Measurements from ENCODE around the gene KCNIP4.
"Not testable (repeated sequence)": the region's sequence is repeated elsewhere in the genome, so short reads cannot be mapped to it uniquely, and the experiment has no call there.

Gene KCNIP4

DNA sequence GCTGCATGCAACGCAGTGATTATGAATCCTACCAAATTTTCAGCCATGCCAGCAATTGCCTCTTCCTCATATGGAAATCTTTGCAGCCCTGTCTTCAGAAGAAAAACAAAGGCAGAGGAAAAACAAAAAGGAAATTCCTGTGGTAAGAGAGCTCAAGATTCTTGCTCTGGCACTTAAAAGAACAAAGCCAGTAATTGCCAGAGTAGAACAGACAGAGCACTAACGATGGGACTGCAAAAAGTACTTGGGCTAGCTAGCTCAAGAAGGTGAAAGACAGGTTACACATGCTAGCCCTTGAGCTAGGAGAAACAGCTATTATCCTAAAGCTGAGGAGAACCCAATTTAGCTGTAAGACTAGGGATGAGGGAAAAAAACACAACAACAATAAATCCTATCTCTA is 582.3 kb downstream of the KCNIP4 start:
- DNase-seq (ENCODE audit: low spot score) = no peak

DNA sequence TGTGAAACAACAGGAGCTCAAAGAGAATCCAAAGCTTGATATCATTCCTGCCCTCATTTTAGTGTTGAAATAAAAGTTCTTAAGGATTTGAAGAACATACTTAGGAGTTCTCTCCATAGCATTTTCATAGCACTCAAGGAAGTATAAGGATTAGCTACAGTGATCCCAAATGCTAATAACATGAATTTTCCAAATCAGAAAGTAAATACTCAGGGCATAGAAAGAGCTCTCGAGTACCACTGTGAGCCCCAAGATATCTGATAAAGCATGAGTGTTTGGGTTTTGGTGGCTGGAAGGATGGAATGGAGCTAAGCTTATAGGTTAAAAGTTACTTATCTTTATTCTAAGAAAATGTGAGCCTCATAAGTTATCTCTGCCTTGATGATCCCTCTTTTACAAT is 584.9 kb downstream of the KCNIP4 start:
- no peak for DNase-seq (ENCODE audit: low spot score)

DNA sequence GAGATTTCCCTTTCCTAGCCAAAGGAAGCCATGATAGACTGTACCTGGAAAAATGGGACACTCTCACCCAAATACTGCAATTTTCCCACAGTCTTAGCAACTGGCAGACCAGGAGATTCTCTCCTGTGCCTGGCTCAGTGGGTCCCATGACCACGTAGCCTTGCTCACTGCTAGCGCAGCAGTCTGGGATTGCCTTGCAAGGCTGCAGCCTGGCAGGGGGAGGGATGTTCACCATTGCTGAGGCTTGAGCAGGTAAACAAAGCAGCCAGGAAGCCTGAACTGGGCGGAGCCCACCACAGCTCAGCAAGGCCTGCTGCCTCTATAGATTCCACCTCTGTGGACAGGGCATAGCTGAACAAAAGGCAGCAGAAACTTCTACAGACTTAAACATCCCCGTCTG is 596.2 kb downstream of the KCNIP4 start:
- DNase-seq (ENCODE audit: low spot score) = not testable (repeated sequence)

DNA sequence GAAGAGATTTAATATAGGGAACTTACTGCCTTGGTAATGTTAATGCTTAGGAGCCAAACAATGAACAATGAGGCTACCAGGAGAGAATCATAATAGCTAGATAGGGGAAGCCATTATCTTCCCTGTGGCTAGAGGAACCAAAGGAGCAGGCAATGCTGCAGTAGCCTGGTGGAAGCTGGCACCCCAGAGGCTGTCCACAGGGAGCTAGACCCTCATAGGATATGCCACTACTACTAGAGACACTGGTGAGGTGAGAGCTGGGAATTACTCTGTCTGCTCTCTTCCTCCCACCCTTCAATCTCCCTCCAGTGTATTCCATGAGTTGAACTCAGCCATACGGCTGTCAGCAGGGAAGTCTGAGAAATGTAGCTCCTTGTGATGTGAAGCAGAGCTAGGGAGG is 601.4 kb downstream of the KCNIP4 start:
- DNase-seq (ENCODE audit: low spot score) = no peak

DNA sequence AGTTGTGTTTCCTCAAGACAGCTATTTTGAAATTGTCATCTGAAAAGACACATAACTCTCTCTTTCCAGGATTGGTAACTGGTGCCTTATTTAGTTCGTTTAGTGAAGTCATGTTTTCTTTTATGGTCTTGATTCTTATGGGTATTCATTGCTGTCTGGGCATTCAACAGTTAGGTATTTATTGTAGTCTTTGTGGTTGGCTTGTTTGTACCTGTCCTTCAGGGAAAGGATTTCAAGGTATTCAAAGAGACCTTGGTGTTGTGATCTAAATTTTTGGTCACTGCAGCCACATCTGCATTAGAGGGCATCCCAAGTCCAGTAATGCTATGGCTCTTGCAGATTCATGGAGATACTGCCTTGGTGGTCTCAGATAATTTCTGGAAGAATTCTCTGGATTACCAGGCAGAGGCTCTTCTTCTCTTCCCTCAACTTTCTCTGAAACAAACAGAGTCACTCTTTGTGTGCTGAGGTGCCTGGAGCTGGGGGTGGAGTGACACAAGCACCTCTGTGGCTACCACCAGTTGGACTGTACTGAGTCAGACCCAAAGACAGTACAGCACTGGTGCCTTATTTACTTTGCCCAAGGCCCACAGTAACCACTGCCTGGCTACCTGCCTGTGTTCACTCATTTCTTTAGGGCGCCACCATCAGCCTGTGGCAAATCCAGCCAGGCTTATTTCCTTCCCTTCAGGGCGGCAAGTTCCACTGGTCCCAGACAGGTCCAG is 620.4 kb downstream of the KCNIP4 start:
- no peak for DNase-seq (ENCODE audit: low spot score)

DNA sequence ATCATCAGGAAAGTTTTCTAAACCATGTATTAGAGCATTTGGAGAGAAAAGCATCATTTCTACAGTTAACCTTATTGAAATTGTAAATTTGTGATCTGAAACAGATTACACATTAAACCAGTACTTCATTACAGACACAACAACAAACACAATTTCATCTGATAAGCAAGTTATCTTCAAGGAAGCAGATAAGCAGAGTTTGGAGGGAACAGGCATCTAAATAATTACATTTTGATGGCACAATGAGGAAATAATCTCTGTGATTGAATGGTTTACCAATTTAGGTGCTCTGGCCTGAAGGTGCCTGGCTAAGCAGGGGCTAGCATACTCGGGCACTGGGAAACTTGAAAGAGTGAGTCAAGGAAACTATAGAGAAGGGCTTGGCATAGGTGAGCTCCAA is 628.5 kb downstream of the KCNIP4 start:
- DNase-seq (ENCODE audit: low spot score) = no peak

DNA sequence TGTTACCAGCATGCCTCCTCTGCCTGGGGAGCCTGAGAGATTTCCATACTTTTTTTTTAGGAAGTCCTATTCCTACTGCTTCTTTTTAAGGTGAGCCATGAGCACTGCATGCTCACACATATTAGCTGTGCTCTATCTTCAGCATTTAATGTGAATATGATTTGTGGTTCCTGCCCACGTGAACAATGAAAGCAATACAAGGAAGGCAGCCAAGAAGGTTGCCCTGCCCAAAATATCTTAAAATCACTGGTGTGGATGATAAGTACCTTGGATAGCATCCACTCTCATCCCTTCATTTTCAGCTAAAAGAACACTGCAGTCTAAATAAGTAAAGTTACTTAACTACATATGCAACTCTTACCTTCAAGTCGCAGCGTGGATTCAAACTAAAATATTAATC is 640.9 kb downstream of the KCNIP4 start:
- DNase-seq (ENCODE audit: low spot score) = no peak

DNA sequence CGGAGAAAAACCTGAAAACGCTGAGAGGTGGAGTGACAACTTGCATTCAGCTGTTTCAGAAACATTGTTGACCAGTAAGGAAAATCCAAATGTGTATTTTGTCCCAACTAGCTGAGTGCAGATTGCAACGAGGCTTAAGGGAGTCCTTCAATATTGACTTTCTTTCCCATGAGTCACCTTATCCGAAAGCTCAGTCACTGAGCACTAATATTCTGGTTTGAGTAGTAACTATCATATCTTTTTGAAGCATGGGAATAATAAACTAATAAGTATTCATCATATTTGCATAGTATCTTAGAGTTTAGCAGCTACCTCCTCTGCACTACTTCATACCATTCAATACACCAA is 644.1 kb downstream of the KCNIP4 start:
- DNase-seq (ENCODE audit: low spot score) = no peak

DNA sequence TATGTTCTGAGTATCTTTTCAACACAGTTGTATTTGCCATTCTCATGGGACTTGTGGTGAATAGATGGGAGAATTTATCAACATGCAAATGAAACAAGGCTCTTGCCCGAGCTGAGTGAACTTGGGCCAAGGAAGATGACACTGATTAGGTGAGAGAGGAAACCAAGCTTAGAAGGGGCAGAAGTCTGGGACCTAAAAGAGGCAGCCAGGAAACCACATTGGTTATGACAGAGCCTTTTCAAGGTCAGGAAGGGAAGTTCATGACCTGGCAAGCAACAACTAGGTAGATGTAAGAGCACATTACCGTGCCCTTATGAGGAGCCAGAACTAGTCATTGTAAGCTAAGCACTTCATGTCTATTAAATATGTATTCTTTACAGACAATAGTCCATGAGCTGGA is 658.0 kb downstream of the KCNIP4 start:
- DNase-seq (ENCODE audit: low spot score) = no peak

DNA sequence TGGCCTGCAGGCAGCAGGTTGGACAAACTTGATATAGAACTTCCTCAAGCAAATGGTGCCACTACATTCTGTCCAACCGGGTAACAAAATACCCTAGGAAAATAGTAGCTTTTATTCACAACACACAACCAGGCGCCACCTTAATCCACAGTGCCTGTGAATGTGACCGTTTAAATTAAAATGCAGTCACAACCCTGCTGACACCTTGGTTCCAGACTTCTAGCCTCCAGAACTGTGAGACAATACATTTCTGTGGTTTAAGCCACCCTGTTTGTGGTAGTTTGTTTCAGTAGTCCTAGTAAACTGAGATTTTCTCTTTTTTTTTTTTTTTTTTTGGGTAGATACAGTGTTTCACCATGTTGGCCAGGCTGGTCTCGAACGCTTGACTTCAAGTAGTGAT is 672.5 kb downstream of the KCNIP4 start:
- DNase-seq (ENCODE audit: low spot score) = no peak

DNA sequence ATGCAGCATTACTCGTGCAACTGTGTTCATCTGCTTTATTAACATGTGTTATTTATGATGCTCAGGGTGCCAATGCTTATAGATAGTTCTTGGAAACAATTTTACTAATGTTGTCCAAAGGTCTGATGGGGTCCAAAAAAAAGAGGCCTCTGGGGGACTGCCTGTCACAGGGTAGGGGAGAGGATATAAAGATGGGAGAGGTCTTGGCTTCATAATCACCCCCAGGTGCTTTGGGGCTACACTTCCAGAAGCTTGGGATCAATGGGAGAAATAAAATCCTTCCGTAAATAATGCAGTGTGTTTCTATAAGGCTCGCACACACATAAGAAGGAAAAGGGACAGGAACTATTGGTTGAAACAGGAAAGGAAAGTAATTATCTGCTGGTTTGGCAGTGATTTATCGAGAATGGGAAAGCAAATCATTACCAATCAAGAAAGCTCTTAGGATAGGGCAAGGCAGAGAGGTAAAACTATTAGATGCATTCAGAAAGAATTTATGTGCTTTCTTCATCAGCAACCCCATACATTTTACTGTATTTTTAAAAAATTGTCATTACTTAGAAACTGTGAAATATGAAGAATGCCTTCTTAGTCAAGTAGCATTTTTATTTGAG is 677.0 kb downstream of the KCNIP4 start:
- no peak for DNase-seq (ENCODE audit: low spot score)

DNA sequence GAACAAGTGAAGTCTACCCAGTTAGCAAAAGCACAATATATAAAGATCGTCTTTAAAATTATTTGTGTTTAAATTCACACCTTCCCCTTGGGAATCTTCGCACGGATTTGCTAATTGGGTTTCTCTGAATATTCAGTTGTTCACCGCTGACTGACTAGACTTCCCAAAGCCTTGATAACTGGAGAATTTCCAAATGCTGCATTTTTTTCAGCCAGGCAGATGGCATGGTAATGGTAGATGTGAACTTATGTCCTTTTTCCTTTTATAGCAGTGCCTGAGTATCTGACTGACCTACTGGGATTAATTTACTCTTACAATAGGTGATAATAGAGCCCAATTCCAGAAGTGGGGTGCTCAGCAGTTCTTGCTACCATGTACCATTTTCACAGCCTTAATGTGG is 700.2 kb downstream of the KCNIP4 start:
- DNase-seq (ENCODE audit: low spot score) = no peak

DNA sequence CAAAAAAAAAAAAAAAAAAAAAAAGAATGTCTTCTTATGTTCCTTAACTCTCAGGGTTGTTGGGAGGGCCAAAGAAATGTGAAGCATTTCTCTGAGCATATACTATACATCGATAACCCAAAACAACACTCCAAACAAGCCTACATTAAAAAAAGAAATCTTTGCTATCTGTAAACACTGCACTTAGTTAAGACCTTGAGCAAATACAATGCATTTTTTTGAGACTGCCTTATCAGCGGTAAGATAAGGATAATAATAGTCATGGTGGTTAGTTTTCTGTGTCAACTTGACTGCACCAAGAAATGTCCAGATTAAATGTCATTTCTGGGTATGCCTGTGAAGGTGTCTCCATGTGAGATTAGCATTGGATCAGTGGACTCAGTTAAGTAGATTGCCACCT is 706.4 kb downstream of the KCNIP4 start:
- no peak for DNase-seq (ENCODE audit: low spot score)

DNA sequence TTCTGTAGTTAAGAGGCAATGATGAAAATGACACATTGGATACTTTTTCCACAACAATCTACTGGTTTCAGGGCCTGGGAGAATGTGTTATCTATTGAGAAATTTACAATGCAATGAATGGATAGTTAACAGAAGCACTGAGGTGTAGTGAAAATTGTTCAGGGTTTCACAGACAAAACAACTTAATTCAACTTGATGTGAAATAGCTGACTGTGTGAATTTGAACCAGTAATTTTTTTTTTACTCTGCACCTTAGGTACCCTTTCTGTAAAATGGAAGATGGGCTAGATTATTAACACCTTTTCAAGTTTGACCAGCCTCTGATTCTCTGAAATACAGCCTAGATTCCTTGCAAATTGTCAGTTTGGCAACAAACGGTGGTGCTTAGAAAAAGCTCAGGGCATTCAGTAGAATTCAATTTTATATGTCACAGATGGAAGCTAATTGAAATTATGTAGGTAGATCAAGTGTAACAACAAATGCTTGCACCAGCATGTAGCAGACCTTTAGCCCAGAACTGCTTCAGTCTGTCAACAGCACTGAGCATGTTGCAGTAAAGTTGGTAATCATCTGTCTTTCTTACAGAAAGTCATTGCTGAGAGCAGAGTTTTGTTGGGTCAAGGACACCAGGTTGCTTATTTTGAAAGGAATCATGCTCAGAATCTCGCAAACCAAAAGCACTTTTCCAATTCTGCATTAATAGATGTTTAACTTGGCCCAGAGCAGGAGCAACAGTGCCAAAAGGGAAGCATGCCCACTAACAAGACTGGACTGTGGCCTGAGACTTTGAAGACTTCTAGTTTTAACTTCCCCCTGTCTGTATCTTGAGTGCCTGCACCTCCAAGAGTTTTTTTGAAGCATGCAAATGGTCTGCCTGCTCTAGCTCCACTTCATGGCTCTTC is 721.7 kb downstream of the KCNIP4 start:
- no peak for DNase-seq (ENCODE audit: low spot score)

DNA sequence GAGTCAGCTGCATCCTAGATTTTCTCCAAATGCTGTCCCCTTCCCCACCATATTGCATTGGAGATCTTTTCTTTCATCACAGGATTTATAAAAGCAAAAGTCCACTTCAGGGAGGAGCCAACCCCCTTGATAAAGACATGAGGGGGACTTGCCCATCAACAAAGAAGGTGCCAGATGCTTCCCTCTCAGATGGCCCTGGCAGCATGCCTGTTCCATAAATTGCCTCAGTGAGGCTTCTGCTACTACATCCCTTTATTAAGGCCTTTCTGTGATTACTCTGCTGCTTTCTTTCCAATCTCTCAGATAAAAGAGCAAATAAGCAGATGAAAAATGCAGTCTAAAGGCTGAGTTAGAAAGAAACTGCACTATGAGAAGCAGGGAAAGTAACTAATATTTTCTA is 736.7 kb downstream of the KCNIP4 start:
- no peak for DNase-seq (ENCODE audit: low spot score)

DNA sequence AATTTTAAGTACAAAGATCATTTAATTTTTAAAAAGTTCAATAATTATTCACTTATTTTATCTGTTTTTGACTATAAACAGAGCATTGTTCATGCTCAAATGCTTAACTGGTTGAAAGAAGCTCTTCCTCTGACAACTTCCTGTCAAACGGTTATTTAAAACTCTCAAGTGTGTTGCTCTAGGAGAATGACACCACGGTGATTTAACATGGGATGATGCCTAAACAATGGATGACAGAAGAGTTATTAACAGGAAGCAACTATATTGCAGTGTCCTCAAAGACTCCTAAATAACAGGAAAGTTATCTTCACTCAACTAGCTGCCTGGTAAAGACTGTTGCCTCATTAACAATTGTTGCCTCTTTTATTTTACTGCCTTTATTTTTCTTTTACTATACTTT is 738.7 kb downstream of the KCNIP4 start:
- no peak for DNase-seq (ENCODE audit: low spot score)

DNA sequence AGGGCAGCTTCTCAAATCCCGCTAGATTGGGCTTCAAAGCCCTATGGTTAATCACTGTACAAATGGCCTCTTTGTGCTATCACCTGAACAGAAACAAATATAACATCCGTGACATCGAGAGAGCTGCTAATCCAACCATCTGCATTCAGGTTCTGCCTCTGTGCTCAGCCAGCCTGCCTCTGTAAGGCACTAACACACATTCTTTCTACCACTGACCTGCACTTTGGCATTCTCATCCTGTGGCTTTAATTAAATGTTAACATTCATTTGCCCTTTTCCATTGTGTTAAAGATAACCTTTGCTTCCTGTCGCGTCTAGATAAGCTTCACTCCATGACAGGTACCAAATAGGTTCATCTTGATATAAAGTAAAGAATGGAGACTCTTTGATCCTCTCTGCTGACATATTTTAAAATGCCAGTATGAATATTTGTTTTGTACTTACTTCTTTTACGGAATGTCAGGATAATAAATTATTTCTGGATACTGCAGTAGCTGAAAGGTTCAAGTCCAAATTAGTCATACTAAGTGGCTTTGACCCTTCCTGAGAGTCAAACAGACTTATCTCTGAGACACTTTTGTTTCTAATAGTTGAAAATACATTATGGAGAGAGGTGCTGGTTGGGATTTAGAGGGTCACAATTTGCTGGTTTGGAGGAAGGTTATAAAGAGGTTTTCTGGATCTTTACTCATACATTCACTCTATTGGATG is 742.6 kb downstream of the KCNIP4 start:
- DNase-seq (ENCODE audit: low spot score) = no peak

DNA sequence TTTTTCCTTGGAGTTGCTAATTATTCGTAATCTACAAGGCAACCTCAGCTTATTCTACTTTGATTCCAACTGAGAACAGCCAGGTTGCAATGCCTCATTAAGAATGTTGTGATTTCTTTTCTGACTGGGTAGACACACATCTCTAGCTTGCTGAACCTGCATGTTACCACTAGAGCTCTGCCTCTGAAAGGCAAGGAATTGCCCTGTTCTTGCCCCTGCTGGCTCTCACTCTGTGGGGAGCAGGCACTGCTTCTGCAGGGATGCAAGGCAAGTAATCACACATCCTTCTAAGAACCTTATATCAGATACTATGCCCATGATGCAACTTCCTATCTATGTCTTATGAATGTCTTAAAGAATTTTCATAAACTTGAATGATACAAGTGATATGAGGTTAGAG is 745.2 kb downstream of the KCNIP4 start:
- no peak for DNase-seq (ENCODE audit: low spot score)

DNA sequence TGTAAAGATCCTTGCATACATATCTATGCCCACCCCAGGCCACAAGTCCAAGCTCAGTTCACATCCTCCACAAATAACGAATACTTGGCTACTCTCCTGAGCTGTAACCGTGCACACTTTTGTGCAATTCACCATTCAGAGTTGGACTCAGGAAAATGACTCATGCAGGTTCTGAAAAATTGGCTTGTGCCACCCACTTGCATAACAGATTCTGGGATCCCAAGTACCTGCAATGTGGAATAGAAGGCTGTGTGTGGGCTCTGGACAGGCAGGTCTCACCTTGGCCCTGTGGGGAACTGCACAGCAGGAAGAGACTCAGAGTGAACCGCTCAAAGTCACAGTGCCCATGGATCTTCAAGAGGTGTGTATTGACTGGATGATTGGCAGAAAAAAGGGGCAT is 745.6 kb downstream of the KCNIP4 start:
- DNase-seq (ENCODE audit: low spot score) = no peak

DNA sequence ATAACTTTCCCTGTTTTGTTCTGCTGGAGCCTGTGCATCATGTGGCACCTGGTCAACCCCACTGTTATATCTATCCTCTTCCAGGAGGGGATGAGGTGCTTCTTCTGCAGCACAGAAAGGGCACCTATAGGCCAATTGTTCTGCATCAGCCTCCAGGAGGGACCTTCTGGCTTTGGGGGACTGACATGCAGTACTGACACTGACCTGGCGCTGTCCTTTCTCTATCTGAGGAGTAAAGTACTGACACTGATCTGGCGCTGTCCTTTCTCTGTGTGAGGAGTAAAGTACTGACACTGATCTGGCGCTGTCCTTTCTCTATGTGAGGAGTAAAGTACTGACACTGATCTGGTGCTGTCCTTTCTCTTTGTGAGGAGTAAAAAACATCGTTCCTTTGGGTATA is 749.9 kb downstream of the KCNIP4 start:
- no peak for DNase-seq (ENCODE audit: low spot score)

DNA sequence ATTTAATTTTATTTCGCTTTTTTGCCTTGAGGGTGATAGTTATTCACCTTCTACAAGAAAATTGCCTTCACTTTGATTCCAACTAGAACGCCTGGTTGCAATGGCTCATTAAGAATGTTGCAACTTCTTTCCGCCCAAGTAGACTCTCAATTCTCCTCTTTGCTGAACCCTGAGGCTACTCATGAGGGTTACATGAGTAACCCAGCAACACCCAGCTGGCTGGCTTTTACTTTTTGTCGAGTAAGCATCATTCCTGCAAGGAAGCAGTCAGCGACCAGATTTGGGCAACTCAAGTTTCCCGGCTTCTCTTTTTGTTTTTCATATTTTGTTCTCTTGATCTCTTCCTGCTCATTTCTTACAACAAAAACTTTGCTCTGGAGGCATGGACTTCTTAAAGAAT is 752.9 kb downstream of the KCNIP4 start:
- no peak for DNase-seq (ENCODE audit: low spot score)

DNA sequence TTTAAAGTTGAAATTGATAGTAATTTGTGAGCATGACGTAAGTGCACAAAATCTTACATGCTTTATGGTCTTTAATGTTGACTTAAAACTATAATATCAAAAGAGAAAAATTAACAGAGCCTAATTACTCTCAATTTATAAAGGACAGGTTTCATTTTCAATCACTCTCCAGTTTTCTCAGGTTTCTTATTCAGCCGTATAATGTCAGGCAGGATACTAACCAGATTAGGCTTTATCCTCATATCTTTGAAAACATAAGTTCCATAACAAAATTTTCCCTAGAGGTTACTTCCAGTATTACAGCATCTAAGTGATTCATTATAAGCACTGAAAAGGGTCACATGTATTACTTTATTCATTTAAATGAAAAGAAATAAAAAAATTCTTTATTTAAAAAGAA is 756.2 kb downstream of the KCNIP4 start:
- no peak for DNase-seq (ENCODE audit: low spot score)

DNA sequence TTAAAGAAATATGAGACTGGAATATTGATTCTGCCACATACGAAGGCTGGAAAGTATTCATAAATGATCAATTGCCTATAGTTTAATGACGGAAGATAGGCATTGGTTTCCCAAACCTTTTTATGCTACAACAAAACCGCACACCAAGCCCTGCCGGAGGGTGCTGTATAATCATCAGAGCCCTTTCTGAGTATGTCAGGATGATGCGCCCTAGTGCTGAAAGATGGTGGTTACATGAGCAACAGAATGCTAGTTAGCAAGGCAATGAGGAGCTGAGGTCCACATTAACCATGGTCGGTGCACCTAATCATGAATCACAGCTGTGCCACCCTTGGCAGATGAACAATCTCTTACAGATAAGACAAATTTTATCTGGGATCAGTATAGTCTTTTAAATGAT is 757.3 kb downstream of the KCNIP4 start:
- DNase-seq (ENCODE audit: low spot score) = no peak
